ENCODE results near the gene NCAPD2.
"Not testable (repeated sequence)": the region's sequence is repeated elsewhere in the genome, so short reads cannot be mapped to it uniquely, and the experiment has no call there.

The NCAPD2 gene

GRCh38 chr12:6468283-6468575, 25.7 kb upstream of the NCAPD2 start:
- Mint-ChIP-seq H3K4me1 (ENCODE audit: low read depth in 2 of 2) (peaks cover 60 to 63% of the 10 kb centered on the region in 2 donors), H3K36me3 (ENCODE audit: insufficient read depth) (peaks cover 69% of the 10 kb centered on the region), H3K27ac (peak overlapping the region; percentile 89), H3K9me3 (no peaks in the 10 kb centered on the region), H3K27me3 (no peaks in the 10 kb centered on the region), H3K4me3 (peak overlapping the region; percentile 88 to 89)
- no peak for DNase-seq
- ATAC-seq (replicated peaks): no peak

DNA sequence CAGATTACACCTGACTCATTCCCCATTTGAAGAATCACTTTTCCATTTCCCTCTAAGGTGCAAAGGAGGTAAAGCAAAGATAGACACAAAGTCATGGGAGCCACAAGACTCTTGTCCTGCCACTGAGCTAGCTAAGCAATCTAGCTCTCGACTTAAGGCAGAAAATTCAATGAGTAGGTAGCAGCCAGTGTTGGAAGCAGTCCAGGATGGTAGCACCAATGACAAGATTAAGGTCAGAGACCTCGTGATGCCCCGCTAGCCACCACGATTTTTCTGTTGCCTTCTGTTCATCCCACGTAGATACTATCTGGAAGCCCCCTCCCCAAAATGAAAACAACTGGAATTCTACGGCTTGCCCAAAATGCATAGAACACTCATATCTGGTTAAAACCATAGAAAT, 24.8 kb upstream of the NCAPD2 start:
- no peak for ATAC-seq (replicated peaks)
- no peak for DNase-seq
- no peaks in the 10 kb centered on the region for H3K9me3 Mint-ChIP-seq
- H3K27me3 Mint-ChIP-seq: no peaks in the 10 kb centered on the region
- peak overlapping the region; percentile 88 to 89 for H3K4me3 Mint-ChIP-seq
- peak overlapping the region; percentile 89 for H3K27ac Mint-ChIP-seq
- H3K4me1 Mint-ChIP-seq (ENCODE audit: low read depth in 2 of 2): peaks cover 53 to 55% of the 10 kb centered on the region in 2 donors
- peaks cover 62% of the 10 kb centered on the region for H3K36me3 Mint-ChIP-seq (ENCODE audit: insufficient read depth)

DNA sequence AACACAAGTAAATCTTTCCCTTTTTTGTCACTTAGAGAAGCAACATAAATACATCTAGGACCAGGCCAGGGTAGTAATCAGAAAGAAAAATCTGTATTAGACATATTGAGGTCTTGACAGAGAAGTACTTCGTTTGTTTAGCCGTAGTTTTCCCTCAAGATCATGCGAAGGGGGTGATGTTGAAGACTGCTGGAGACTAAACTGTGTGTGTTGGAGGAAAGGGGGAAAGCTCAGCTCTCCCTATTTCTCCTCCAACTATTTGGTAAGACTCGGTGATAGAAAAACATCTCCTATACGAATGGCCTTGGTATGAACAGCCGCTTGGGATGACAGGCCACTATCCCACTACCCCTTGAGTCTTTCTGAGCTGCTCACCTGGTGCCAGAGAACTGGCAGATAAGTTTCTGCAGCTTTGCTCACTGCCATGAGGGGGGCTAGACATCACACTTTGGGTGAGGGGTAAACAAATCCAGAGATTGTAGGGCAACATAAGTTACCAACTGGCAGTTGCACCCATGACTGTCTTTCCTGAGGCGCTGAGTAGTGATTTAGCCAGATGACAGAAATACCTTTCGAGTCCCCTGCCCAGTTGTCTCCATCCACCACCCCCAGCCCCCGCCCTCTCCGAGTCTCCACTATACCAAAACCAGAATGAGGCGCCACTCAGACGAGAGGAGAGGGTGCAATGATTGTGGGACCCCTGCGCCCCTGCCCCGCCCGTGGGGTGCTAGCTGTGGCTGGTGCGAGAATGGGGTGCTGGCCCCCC, 24.1 kb upstream of the NCAPD2 start:
- H3K27ac Mint-ChIP-seq: peak overlapping the region; percentile 89
- peaks cover 55% of the 10 kb centered on the region for H3K36me3 Mint-ChIP-seq (ENCODE audit: insufficient read depth)
- no peak for ATAC-seq (replicated peaks)
- DNase-seq: no peak
- peak overlapping the region; percentile 88 to 89 for H3K4me3 Mint-ChIP-seq
- no peaks in the 10 kb centered on the region for H3K9me3 Mint-ChIP-seq
- peaks cover 46 to 48% of the 10 kb centered on the region in 2 donors for H3K4me1 Mint-ChIP-seq (ENCODE audit: low read depth in 2 of 2)
- no peaks in the 10 kb centered on the region for H3K27me3 Mint-ChIP-seq

GRCh38 chr12:6470375-6471163, 23.3 kb upstream of the NCAPD2 start, which contains the start of gene VAMP1:
Gene VAMP1, minus strand, starts transcription at chr12:6470677. Its CDS starts 146 bp downstream, at chr12:6470531.
- Mint-ChIP-seq H3K27ac (peak within 1 kb of the TSS; percentile 89), H3K4me1 (ENCODE audit: low read depth in 2 of 2) (peaks cover 42 to 44% of the 10 kb centered on the region in 2 donors), H3K4me3 (peak within 1 kb of the TSS; percentile 88 to 89), H3K9me3 (no peaks in the 10 kb centered on the region), H3K27me3 (no peaks in the 10 kb centered on the region), H3K36me3 (ENCODE audit: insufficient read depth) (peaks cover 49% of the 10 kb centered on the region)
- ATAC-seq (replicated peaks) (peak; percentile 89), DNase-seq (peak; percentile 94 to 97 (median 96))

DNA sequence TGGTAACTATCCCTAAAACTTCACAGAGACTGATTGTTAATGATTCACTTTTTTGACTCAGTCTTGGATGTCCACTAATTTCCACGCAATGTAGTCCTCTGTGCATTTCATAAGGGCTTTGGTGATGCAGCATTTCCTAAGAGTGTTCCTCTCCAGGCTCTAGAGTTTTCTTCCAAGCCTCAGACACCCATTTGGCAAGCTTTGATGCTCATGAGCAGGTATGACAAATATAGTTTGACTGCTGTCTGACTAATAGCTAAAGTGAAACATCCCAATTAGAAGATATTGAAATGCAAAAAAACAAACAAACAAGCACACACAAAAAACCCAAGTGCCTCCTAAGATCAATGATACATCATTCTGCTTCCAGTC, 21.9 kb upstream of the NCAPD2 start:
- Mint-ChIP-seq H3K9me3 (no peaks in the 10 kb centered on the region), H3K36me3 (ENCODE audit: insufficient read depth) (peaks cover 36% of the 10 kb centered on the region), H3K4me3 (peak overlapping the region in 1 of 2 donors; percentile 88), H3K27me3 (no peaks in the 10 kb centered on the region), H3K27ac (peak overlapping the region in 1 of 2 donors; percentile 89), H3K4me1 (ENCODE audit: low read depth in 2 of 2) (peaks cover 32% of the 10 kb centered on the region in 2 donors)
- DNase-seq: no peak
- ATAC-seq (replicated peaks): no peak

- Mint-ChIP-seq H3K4me1 (ENCODE audit: low read depth in 2 of 2) (peaks cover 27 to 28% of the 10 kb centered on the region in 2 donors), H3K9me3 (no peaks in the 10 kb centered on the region), H3K36me3 (ENCODE audit: insufficient read depth) (peaks cover 35% of the 10 kb centered on the region), H3K27ac (no peak overlapping the region), H3K4me3 (no peak overlapping the region), H3K27me3 (no peaks in the 10 kb centered on the region)
- DNase-seq (no peak), ATAC-seq (replicated peaks) (no peak)
These were observed 21.4 kb upstream of the NCAPD2 start for GRCh38 chr12:6472491-6472890.

DNA sequence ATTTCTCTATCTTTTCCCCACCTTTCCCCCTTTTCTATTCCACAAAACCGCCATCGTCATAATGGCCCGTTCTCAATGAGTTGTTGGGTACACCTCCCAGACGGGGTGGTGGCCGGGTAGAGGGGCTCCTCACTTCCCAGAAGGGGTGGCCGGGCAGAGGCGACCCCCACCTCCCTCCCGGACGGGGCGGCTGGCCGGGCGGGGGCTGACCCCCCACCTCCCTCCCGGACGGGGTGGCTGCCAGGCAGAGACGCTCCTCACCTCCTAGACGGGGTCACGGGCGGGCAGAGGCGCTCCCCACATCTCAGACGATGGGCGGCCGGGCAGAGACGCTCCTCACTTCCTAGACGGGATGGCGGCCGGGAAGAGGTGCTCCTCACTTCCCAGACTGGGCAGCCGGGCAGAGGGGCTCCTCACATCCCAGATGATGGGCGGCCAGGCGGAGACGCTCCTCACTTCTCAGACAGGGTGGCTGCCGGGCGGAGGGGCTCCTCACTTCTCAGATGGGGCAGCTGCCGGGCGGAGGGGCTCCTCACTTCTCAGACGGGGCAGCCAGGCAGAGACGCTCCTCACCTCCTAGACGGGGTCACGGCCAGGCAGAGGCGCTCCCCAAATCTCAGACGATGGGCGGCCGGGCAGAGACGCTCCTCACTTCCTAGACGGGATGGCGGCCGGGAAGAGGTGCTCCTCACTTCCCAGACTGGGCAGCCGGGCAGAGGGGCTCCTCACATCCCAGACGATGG, 18.5 kb upstream of the NCAPD2 start:
- ATAC-seq (replicated peaks); H3K9me3 Mint-ChIP-seq; H3K27ac Mint-ChIP-seq; H3K4me3 Mint-ChIP-seq; H3K27me3 Mint-ChIP-seq; DNase-seq; H3K4me1 Mint-ChIP-seq (ENCODE audit: low read depth in 2 of 2): not testable (repeated sequence)
- peaks cover 16% of the 10 kb centered on the region for H3K36me3 Mint-ChIP-seq (ENCODE audit: insufficient read depth)

DNA sequence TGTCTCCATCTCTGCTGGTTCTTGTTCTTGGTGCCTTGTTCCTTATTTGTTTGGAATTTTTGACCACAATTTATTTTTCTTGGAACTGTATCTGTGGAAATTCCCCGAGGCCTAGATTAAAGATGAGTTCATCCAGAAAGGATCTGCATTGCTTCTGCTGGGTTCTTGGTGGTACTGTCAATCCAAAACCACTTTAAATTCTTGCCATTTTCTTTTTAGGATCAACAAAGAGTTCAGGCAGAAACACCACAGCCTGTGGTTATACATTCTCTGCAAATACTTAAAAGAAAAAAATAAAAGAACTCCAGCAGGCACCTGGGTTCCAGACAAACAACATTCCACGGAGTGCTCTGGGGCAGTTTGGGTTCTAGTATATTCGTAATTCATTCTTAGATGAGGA, 17.4 kb upstream of the NCAPD2 start:
- H3K4me1 Mint-ChIP-seq (ENCODE audit: low read depth in 2 of 2): peaks cover 0 to under 1% of the 10 kb centered on the region in 2 donors
- DNase-seq: no peak
- peaks cover 7% of the 10 kb centered on the region for H3K36me3 Mint-ChIP-seq (ENCODE audit: insufficient read depth)
- H3K9me3 Mint-ChIP-seq: no peaks in the 10 kb centered on the region
- no peak for ATAC-seq (replicated peaks)
- no peak overlapping the region for H3K4me3 Mint-ChIP-seq
- no peak overlapping the region for H3K27ac Mint-ChIP-seq
- no peaks in the 10 kb centered on the region for H3K27me3 Mint-ChIP-seq

GRCh38 chr12:6477601-6478377, 16.1 kb upstream of the NCAPD2 start:
- H3K4me1 Mint-ChIP-seq (ENCODE audit: low read depth in 2 of 2); H3K27ac Mint-ChIP-seq; H3K36me3 Mint-ChIP-seq (ENCODE audit: insufficient read depth); H3K27me3 Mint-ChIP-seq; DNase-seq; H3K9me3 Mint-ChIP-seq; ATAC-seq (replicated peaks); H3K4me3 Mint-ChIP-seq: not testable (repeated sequence)

DNA sequence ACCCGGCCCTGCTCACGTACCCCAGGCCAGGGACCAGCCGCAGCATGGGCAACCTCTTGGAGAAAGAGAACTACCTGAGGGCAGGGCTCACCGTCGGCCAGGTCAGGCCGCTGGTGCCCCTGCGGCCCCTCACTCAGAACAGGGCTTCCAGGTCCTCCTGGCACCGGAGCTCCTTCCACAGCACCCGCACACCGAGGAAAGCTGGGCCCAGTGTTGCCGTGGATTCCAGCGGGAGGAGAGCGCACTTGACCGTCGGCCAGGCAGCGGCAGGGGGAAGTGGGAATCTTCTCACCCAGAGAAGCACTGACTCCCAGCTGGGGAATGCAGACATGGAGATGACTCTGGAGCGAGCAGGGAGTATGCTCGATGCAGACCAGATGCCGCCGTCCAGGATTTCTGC, 15.5 kb upstream of the NCAPD2 start:
- H3K27ac Mint-ChIP-seq: no peak overlapping the region
- H3K27me3 Mint-ChIP-seq: no peaks in the 10 kb centered on the region
- DNase-seq (no peak), ATAC-seq (replicated peaks) (no peak)
- no peaks in the 10 kb centered on the region for H3K4me1 Mint-ChIP-seq (ENCODE audit: low read depth in 2 of 2)
- H3K4me3 Mint-ChIP-seq: no peak overlapping the region
- peaks cover 2% of the 10 kb centered on the region for H3K36me3 Mint-ChIP-seq (ENCODE audit: insufficient read depth)
- H3K9me3 Mint-ChIP-seq: no peaks in the 10 kb centered on the region

- Mint-ChIP-seq H3K4me1 (ENCODE audit: low read depth in 2 of 2) (peaks cover 8 to 11% of the 10 kb centered on the region in 2 donors), H3K27me3 (no peaks in the 10 kb centered on the region), H3K9me3 (no peaks in the 10 kb centered on the region), H3K27ac (no peak overlapping the region), H3K4me3 (no peak overlapping the region), H3K36me3 (ENCODE audit: insufficient read depth) (peaks cover 9% of the 10 kb centered on the region)
- ATAC-seq (replicated peaks) (no peak), DNase-seq (no peak)
These were observed 5.7 kb upstream of the NCAPD2 start for GRCh38 chr12:6488240-6488639.

- no peak for ATAC-seq (replicated peaks)
- Mint-ChIP-seq H3K27ac (no peak overlapping the region), H3K36me3 (ENCODE audit: insufficient read depth) (peaks cover 21% of the 10 kb centered on the region)
These were observed 4.5 kb upstream of the NCAPD2 start for GRCh38 chr12:6489449-6489848.

GRCh38 chr12:6490673-6491072, 3.2 kb upstream of the NCAPD2 start:
- ATAC-seq (replicated peaks); DNase-seq; H3K4me3 Mint-ChIP-seq; H3K9me3 Mint-ChIP-seq; H3K27me3 Mint-ChIP-seq; H3K27ac Mint-ChIP-seq: not testable (repeated sequence)
- H3K4me1 Mint-ChIP-seq (ENCODE audit: low read depth in 2 of 2): peaks cover 21 to 28% of the 10 kb centered on the region in 2 donors
- H3K36me3 Mint-ChIP-seq (ENCODE audit: insufficient read depth): peaks cover 27% of the 10 kb centered on the region

More at GRCh38 chr12:6489449-6489848, 4.5 kb upstream of the NCAPD2 start:
- H3K4me3 Mint-ChIP-seq: no peak overlapping the region
- H3K27me3 Mint-ChIP-seq: no peaks in the 10 kb centered on the region
- no peaks in the 10 kb centered on the region for H3K9me3 Mint-ChIP-seq
- no peak for DNase-seq
- H3K4me1 Mint-ChIP-seq (ENCODE audit: low read depth in 2 of 2): peaks cover 10 to 17% of the 10 kb centered on the region in 2 donors

Data from effector memory CD8-positive, alpha-beta T cell (primary cell).